Rectal smooth muscle tissue (tissue), 1 donor: Measurements from ENCODE around the gene VWF.
"Not testable (repeated sequence)": the region's sequence is repeated elsewhere in the genome, so short reads cannot be mapped to it uniquely, and the experiment has no call there.

Experiments
- H3K27ac ChIP-seq: one replicate; pipeline ENCODE4 v1.7.0; 2013; ENCODE audit warnings: low read depth, low read length, inconsistent platforms
- H3K27me3 ChIP-seq: one replicate; pipeline ENCODE4 v1.7.0; 2013; ENCODE audit warnings: low read length; ENCODE audit not compliant: control insufficient read depth, insufficient read depth
- H3K36me3 ChIP-seq: one replicate; pipeline ENCODE4 v1.7.0; 2013; ENCODE audit warnings: low read length; ENCODE audit not compliant: control insufficient read depth, insufficient read depth
- H3K4me1 ChIP-seq: one replicate; pipeline ENCODE4 v1.7.0; 2013; ENCODE audit warnings: low read length; ENCODE audit not compliant: control insufficient read depth, insufficient read depth
- H3K4me3 ChIP-seq: one replicate; pipeline ENCODE4 v1.7.0; 2013; ENCODE audit warnings: low read length
- H3K9ac ChIP-seq: one replicate; pipeline ENCODE4 v1.7.0; 2013; ENCODE audit warnings: low read length

The VWF gene

DNA sequence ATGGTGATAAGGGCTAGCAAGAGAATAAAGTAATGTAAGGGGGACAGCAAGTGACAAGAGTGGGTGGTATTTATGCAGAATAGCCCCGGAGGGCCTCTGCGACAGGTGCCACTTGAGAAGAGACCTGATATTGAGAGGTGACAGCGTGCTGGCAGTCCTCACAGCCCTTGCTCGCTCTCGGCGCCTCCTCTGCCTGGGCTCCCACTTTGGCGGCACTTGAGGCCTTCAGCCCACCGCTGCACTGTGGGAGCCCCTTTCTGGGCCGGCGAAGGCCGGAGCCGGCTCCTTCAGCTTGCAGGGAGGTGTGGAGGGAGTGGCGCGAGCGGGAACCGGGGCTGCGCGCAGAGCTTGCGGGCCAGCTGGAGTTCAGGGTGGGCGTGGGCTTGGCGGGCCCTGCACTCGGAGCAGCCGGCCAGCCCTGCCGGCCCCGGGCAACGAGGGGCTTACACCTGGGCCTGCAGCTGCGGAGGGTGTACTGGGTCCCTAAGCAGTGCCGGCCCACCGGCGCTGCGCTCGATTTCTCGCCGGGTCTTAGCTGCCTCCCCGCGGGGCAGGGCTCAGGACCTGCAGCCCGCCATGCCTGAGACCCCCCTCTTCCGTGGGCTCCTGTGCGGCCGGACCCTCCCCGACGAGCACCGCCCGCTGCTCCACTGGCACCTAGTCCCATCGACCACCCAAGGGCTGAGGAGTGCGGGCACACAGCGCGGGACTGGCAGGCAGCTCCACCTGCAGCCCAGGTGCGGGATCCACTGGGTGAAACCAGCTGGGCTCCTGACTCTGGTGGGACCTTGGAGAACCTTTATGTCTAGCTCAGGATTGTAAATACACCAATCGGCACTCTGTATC is 34.9 kb upstream of the VWF start:
- H3K27ac ChIP-seq, H3K27me3 ChIP-seq, H3K9ac ChIP-seq, H3K36me3 ChIP-seq, H3K4me1 ChIP-seq, H3K4me3 ChIP-seq: not testable (repeated sequence)

DNA sequence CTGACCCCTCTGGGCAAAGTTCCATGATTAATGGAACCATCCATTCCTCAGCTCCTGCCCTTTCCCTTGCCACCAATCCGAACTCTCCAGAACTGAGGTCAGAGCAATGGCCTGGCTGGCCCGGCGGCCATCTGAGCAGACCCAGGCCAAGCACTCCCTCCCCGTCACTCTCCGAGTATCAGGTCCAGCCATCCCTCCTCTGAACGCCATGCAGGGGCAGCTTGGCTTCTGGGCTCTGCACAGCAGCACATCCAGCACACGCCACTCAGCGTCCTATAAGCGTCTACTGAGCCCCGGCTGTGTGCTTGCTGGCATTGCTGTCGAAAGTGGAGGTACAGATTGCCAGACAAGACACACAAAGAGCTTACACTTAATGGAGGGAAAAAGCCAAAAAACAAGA is 34.3 kb upstream of the VWF start:
- no peak overlapping the region for H3K27ac ChIP-seq
- no peak overlapping the region for H3K4me3 ChIP-seq
- no peaks in the 10 kb centered on the region for H3K36me3 ChIP-seq
- no peak overlapping the region for H3K9ac ChIP-seq
- no peaks in the 10 kb centered on the region for H3K4me1 ChIP-seq
- no peaks in the 10 kb centered on the region for H3K27me3 ChIP-seq

DNA sequence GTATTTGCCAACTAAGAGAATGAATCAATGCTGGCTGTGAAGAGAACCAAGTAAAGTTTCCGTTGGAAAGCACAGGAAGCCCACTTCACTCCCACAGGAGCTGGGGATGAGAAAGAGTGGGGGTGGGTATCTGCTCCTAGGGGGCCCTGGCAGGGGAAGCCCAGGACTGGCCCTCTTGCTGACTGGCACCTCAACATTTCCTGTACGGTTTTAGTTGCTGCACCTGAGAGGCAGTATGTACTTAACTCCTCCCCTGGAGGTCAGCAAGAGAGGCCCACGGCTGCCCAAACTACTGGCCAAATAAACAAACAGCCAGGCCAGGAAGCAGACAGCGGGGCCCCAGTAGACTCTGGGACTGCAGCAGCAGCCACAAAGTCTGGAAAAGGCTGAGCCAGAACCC is 33.8 kb upstream of the VWF start:
- Histone ChIP-seq H3K4me1 (no peaks in the 10 kb centered on the region), H3K4me3 (no peak overlapping the region), H3K36me3 (no peaks in the 10 kb centered on the region), H3K27me3 (no peaks in the 10 kb centered on the region), H3K27ac (no peak overlapping the region), H3K9ac (no peak overlapping the region)

DNA sequence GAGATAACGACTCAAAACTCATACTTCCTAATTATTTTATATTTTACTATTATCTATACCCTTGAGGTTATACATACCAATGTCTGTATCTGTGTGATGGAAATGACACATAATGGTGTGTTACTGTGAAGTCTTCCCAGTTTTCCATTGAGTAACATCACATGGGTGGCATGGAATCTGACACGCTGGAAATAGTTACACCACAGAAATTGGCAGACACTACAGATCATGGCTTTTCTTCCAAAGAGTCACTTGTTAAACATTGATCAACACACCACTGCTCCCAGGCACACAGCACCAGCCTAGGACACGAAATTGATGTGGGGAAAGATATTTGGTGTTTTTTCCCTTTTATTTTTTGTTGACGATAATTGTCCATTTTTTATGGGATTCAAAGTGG is 33.0 kb upstream of the VWF start:
- no peaks in the 10 kb centered on the region for H3K36me3 ChIP-seq
- no peaks in the 10 kb centered on the region for H3K4me1 ChIP-seq
- no peak overlapping the region for H3K4me3 ChIP-seq
- H3K27ac ChIP-seq = no peak overlapping the region
- no peak overlapping the region for H3K9ac ChIP-seq
- H3K27me3 ChIP-seq = no peaks in the 10 kb centered on the region

DNA sequence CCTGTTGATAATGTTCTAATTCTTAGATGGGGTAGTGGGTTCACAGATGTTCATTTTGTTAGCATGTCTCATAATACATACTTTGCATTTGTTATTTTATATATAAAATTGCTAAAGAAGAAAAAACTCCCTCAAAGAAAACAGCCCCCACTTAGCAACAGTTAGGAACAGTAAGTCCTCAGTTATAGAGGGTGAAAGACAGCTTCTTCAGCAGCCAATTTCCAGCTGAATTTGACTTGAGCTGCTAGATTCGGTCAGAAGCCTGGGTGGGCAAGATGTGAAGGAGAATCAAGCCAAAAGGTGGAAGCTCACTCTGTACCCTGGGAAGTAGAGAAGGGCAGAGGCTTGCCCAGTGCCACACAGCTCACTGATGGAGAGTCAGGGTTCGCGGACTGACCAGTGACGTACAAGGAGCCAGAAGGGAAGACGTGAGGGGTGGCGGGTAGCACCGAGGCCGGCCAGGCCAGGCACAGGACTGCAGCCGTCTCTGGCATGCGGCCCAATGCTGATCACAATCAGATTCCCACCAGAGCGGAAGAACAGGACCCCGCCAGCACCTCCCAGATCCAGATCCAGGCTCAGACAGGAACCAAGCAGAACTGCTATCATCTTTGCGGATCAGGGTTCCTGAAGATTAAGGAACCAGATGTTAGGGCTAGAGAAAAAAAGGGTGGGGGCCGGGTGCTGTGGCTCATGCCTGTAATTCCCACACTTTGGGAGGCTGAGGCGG is 30.4 kb upstream of the VWF start:
- Histone ChIP-seq H3K36me3 (no peaks in the 10 kb centered on the region), H3K9ac (no peak overlapping the region), H3K27me3 (no peaks in the 10 kb centered on the region), H3K4me3 (no peak overlapping the region), H3K4me1 (no peaks in the 10 kb centered on the region), H3K27ac (no peak overlapping the region)

DNA sequence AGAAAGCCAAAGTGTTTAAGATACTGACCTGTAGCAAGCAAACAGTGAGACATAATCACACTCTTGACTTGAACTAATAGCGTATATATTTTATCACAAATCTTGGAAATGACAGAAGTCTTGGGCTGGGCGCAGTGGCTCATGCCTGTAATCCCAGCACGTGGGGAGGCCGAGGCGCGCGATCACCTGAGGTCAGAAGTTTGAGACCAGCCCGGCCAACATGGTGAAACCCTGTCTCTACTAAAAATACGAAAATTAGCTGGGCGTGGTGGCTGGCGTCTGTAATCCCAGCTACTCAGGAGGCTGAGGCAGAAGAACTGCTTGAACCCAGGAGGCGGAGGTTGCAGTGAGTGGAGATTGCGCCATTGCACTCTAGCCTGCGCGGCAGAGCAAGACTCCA is 24.3 kb upstream of the VWF start:
- H3K9ac ChIP-seq, H3K27ac ChIP-seq, H3K27me3 ChIP-seq, H3K4me3 ChIP-seq, H3K36me3 ChIP-seq, H3K4me1 ChIP-seq: not testable (repeated sequence)

DNA sequence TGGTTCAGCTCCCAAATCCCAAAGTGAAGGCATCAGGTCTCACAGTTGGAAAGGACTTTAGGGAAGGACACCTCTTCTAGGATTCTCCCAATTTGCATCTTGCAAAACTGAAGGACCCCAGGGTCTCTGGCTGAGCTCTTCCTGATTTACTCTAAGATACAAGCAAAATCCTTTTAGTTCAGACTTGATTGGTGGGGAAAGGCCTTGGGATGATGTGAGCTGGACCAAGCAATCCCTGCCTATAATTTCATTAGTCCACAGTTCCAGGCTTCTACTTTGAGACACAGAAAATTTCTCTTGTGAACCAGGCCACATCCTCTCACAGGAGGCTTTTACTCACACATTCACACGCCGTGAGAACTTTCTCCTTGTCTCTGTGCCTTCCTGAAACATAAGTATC is 23.6 kb upstream of the VWF start:
- Histone ChIP-seq H3K4me3 (no peak overlapping the region), H3K27ac (no peak overlapping the region), H3K9ac (no peak overlapping the region), H3K36me3 (no peaks in the 10 kb centered on the region), H3K27me3 (no peaks in the 10 kb centered on the region), H3K4me1 (no peaks in the 10 kb centered on the region)

DNA sequence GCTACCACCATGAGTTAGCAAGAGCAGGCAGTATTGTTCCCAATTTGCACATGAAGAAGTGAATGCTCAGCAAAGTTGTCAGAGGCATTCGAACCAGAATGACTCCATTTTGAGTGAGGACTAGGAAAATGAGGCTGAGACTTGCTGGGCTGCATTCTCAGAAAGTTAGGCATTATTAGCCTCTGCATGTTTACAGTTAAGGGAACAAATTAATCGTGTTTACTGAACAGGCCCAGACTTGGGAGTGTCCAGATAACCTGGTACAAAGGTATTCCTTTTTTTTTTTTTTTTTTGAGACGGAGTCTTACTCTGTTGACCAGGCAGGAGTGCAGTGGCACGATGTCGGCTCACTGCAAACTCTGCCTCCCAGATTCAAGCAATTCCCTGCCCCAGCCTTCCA is 22.5 kb upstream of the VWF start:
- Histone ChIP-seq H3K4me1 (no peaks in the 10 kb centered on the region), H3K36me3 (no peaks in the 10 kb centered on the region), H3K4me3 (no peak overlapping the region), H3K27me3 (no peaks in the 10 kb centered on the region), H3K9ac (no peak overlapping the region), H3K27ac (no peak overlapping the region)

DNA sequence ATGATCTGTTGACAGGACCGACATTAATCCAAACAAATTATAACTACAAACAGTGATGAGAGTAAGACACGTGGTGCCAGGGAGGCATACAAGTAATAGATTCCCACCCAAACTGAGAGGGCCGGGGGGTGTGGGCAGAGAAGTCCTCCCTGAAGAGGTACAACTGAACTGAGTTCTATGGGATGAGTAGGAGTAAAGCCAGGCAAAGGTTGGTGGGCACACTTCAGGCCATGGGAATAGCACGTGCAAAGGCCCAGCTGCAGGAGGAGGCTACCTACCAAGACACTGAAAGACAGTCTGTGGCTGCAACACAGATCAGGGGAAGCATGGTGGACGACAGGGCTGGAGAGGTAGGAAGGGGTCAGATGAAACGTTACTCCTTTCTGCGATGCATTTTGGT is 22.0 kb upstream of the VWF start:
- H3K9ac ChIP-seq = no peak overlapping the region
- no peak overlapping the region for H3K27ac ChIP-seq
- H3K4me1 ChIP-seq = no peaks in the 10 kb centered on the region
- no peaks in the 10 kb centered on the region for H3K27me3 ChIP-seq
- no peaks in the 10 kb centered on the region for H3K36me3 ChIP-seq
- H3K4me3 ChIP-seq = no peak overlapping the region

DNA sequence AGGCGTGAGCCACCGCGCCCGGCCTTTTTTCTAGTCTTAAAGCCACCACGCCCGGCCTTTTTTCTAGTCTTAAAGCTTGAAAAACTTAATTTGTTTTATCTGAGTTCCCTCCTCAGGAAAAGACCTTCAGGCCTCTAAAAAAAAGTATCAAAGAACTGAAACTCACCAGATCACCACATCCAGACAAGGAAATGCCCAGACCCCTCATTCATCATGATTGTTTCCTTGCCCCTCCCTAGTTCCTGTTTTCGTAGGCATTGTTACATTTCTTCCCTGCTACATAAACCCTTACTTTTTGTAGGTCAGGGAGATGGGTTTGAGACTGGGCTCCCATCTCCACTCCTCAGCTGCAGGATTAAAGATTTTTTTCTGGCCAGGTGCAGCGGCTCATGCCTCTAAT is 21.1 kb upstream of the VWF start:
- no peak overlapping the region for H3K27ac ChIP-seq
- no peak overlapping the region for H3K9ac ChIP-seq
- no peaks in the 10 kb centered on the region for H3K4me1 ChIP-seq
- H3K36me3 ChIP-seq = no peaks in the 10 kb centered on the region
- no peak overlapping the region for H3K4me3 ChIP-seq
- H3K27me3 ChIP-seq = no peaks in the 10 kb centered on the region

DNA sequence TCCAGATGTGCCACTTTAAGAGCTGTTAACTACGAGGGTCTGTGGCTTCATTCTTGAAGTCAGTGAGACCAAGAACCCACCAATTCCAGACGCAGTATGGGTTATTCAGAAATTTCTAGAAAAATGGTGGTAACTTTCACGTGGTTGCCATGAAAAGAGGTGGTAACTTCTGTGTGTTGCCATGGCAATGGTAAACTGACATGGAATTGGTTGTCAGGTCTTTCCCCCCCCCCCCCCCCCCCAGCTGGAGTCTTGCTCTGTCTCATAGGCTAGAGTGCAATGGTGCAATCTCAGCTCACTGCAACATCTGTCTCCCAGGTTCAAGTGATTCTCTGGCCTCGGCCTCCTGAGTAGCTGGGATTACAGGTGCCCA is 18.8 kb upstream of the VWF start:
- Histone ChIP-seq H3K4me1 (no peaks in the 10 kb centered on the region), H3K27ac (no peak overlapping the region), H3K36me3 (no peaks in the 10 kb centered on the region), H3K4me3 (no peak overlapping the region), H3K9ac (no peak overlapping the region), H3K27me3 (no peaks in the 10 kb centered on the region)

DNA sequence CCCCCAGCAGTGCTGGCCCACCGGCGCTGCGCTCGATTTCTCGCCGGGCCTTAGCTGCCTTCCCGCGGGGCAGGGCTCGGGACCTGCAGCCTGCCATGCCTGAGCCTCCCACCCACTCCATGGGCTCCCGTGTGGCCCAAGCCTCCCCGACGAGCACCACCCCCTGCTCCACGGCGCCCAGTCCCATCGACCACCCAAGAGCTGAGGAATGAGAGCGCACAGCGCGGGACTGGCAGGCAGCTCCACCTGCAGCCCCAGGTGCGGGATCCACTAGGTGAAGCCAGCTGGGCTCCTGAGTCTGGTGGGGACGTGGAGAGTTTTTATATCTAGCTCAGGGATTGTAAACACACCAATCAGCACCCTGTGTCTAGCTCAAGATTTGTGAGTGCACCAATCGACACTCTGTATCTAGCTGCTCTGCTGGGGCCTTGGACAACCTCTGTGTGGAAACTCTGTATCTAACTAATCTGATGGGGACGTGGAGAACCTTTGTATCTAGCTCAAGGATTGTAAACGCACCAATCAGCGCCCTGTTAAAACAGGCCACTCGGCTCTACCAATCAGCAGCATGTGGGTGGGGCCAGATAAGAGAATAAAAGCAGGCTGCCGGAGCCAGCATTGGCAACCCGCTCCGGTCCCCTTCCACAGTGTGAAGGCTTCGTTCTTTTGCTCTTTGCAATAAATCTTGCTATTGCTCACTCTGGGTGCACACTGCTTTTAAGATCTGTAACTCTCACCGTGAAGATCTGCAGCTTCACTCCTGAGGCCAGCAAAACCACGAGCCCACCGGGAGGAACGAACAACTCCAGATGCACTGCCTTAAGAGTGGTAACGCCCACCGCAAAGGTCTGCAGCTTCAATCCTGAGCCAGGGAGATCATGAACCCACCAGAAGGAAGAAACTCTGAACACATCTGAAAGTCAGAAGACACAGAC is 18.2 kb upstream of the VWF start:
- H3K27me3 ChIP-seq, H3K9ac ChIP-seq, H3K36me3 ChIP-seq, H3K27ac ChIP-seq, H3K4me1 ChIP-seq, H3K4me3 ChIP-seq: not testable (repeated sequence)
